Medulla oblongata (tissue), 1 donor: ENCODE measurements around the gene IGF2BP2.
"Not testable (repeated sequence)": the region's sequence is repeated elsewhere in the genome, so short reads cannot be mapped to it uniquely, and the experiment has no call there.

Source experiments
- DNase-seq: peaks from one replicate; pipeline ENCODE4 v3.0.0-alpha.2; 2015; ENCODE audit errors: extremely low spot score

Gene IGF2BP2

DNA sequence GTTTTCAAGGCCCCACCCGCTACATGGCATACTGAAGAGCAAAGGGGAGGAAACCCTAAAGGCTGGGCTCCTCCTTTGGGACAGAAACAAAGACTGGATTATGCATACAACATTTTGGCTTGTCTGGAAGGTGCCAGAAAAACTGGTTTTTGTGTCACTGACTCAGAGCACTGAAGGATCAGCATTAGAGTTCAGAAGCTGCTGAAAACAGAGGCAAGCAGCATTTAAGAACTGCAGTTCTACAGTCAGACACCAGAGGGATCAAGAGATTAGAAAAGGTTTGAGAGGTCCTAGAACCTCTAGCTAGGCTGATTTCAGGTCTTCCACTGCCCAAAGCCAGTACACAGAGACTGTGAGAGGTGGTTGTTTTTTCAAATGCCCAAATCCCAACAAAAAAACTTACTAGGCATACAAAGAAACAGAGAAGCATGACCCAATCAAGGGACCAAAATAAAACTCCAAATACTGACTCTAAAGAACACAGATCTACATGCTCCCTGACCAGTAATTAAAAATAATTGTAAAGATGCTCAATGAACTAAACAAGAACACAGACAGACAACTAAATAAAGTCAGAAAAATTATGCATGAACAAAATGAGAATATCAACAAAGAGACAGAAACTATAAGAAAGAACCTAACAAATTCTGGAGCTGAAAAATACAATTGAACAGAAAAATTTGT lies 147.6 kb downstream of the IGF2BP2 start:
- DNase-seq = no peak

DNA sequence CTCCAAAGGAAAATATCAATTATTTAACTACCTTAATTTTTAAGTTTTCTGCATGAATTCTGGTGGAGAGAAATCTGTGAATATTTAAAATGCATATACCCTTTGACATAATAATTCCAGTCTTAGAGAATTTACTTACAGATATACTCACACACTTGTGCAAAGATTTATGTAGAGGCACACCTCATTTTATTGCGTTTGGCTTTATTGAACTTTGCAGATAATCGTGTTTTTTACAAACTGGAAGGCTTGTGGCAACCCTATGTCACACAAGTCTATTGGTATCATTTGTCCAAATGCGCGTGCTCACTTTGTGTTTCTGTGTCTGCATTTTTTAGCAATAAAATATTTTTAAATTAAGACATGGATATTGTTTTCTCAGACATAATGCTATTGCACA lies 157.3 kb downstream of the IGF2BP2 start:
- DNase-seq = no peak

- no peak for DNase-seq
Measured at GRCh38 chr3:185663929-185664328, 160.9 kb downstream of the IGF2BP2 start.

DNA sequence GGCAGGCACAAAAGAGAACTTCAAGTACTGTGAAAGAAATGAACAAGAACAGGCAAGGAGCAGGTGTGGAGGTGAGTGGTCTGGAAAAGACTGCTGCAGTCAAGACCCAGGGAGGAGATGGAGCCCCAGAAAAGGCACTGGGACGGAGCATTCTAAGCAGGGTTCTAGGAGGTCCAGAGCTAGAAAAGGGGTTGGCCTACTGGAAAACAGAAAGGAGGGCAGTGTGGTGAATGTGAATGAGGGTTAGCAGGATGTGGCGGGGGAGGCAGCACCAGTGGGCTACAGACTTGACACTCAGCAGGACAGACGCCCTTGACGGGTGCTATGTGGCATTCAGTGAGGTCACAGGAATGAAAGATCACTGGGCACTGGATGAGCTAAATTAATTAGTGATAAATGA lies 163.1 kb downstream of the IGF2BP2 start:
- no peak for DNase-seq

- DNase-seq = not testable (repeated sequence)
Measured at GRCh38 chr3:185661296-185661695, 163.5 kb downstream of the IGF2BP2 start.

GRCh38 chr3:185659942-185660921 lies 164.6 kb downstream of the IGF2BP2 start:
- peak; percentile 85 for DNase-seq

DNA sequence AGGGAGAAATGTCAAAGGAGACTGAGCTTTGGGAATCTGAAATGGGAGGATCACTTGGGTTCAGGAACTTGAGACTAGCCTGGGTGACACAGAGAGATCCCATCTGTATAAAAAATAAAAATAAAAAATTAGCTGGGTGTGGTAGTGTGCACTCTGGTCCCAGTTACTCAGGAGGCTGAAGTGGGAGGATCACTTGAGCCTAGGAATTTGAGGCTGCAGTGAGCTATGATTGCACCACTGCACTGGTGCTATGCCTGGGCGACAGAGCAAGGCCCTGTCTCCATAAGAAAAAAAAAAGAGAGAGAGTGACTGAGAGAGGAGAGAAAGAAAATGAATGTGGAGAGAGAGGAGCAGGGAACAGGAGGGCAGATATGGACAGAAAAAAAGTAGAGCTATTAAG lies 165.9 kb downstream of the IGF2BP2 start:
- DNase-seq = no peak

- no peak for DNase-seq
Measured at GRCh38 chr3:185658504-185658912, 166.3 kb downstream of the IGF2BP2 start.

DNA sequence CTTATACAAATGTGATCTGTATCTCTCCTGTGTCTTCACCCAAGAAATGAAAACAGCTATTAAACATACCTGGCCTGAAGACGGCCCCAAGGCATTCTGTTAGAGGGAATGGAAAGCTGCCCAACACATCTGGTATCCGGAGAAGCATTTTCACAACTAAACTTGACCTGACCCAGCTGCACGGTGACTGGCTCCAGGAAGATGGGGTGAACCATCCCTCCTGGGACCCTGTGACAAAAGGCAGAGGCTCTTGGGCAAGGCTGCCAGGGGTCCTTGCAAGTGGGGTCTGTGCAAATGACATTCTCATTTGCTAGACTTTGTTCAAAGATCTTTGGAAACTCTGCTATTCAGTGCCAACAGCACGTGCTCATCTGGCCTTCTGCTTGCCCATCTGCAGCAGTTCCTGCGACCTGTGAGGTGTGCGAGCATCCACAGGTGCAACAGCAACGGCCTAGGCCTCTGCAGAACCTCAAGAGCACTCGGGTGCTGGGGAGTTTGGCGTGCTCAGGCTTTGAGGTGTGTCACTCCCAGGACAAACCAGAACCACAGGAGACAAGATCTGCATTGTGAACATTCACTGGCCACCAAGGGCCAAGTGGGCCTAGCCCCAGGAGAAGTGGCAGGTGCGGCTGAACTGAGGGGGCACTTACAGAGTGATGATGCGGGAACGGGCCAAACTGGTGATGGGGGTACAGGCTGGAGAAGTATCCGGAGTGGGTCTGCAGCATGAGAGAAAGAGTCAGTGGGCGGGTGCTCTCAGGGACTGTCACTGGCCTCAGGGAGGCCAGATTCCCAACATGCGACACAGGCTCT lies 166.9 kb downstream of the IGF2BP2 start:
- no peak for DNase-seq

DNA sequence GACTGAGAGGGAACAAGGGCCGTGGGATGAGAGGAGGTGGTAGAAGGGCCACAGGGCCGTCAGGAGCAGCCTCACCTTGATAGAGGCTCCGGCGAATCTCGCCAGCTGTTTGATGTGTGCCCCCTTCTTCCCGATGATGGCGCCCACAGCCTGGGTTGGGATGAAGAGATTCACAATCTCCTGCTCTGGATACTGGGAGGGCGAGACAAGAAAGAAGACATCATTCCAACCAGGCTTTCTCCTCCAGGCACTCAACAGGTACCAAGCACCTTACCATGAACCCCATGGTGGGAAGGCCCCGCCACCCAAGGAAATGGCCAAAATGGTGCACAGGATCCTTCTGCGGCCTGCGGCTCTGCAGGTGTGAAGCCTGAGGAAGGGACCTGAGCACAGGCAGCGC lies 167.6 kb downstream of the IGF2BP2 start:
- DNase-seq = no peak

DNA sequence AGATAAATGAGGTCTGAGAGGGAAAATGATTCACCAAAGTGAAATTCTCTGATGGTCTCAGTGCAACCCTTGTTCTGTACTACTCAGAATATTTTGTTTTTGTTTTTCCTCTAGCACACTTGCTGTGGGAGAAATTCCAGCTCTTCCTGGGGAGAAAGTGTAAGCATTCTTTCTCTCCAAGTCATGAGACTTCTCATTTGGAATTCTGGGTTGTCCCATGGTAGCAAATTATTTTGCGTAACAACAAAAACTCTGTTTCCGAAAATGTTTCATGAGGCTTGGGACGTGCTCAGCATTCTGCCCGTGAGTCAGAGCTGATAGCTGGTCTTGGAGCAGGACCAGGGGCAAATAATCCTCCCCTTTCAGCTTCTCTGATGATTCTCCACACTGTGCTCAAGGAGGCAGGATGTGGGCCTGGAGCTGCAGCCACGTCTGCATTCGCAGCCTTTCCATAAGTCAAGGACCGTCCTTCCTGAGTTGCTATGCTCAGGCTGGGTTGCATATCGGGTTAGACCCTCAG lies 168.5 kb downstream of the IGF2BP2 start:
- peak; percentile 60 for DNase-seq

- DNase-seq = no peak
Measured at GRCh38 chr3:185655426-185656320, 169.2 kb downstream of the IGF2BP2 start.

- no peak for DNase-seq
Measured at GRCh38 chr3:185654758-185655145, 170.1 kb downstream of the IGF2BP2 start.

GRCh38 chr3:185653949-185654757 lies 170.7 kb downstream of the IGF2BP2 start:
- no peak for DNase-seq

GRCh38 chr3:185651971-185652370 lies 172.9 kb downstream of the IGF2BP2 start:
- no peak for DNase-seq

DNA sequence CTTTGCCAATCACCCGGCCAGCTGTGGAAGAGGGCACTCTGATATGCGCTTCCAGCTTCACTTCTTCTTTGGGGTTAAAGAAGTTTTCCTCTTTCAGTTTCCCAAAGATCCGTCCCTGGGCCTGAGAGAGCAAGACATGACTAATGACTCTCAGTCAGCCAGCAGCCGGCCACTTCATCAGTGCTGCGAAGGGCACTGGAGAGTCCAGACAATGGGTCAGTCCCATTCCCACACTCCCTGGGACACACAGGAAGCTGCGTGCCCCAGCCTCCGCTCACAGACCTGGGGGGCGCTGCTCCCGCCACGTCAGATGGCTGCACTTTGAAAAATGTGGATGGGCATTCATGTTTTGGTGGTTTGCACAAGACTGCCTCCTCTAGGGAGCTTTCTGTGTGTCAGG lies 175.4 kb downstream of the IGF2BP2 start:
- no peak for DNase-seq

GRCh38 chr3:185648396-185648795 lies 176.4 kb downstream of the IGF2BP2 start:
- no peak for DNase-seq

DNA sequence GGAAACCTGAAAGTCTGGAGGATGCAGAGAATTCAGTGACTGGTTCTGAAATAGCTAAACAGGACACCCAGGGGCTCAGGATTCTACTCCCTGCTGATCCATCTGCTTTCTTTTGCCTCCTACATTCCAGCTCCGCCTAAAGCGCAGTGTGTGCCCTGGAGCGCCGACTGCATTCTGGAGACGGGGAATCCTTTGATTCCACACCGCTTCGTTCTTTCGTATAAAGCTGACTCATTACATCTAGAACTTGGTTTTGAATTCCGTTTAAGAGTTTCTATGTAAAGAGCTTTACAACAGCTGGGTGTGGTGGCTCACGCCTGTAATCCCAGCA lies 177.0 kb downstream of the IGF2BP2 start:
- DNase-seq = no peak

DNA sequence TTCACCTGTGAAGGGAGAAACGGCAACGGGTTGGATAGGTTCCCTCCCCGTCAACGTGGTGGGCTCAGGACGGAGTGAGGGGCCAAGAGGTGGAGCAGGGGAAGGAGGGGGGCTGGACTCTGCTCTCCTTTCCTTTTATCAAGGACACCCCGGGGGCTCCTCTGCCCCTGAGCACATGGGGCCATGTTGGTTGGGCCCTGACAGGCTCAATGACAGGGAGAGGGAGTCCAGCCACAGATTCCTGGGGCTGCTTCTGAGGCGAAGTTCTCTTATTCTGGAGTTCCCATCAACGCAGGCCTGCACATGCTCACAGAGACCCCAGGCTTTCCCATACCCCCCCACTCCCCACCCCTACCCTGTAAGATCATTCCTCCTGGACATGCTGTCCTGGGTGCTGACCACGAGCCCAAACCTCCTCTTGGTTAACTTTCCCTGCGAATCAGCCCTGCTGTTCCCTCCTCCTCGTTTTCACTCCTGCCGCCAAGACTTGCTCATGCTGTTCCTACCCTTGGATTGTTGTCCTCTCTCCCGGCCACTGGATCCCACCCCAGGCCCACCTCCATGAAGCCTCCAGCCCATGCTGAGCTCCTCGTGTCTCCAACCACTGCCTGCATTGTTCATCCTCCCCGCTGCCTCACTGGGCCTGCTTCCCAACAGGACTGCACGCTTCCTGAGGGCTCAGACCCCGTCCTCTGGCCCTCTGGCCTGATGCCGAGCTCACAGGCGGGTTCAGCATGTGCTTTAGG lies 177.5 kb downstream of the IGF2BP2 start:
- no peak for DNase-seq
